ENCODE measurements around the gene SLC9A8.

SLC9A8 gene

GRCh38 chr20:49907405-49908257 lies 95.0 kb downstream of the SLC9A8 start:
- Histone ChIP-seq H3K4me3 (replicated peaks; ENCODE audit: insufficient read depth, low read length) (no peak overlapping the region), H3K27ac (replicated peaks) (no peak overlapping the region), H3K27me3 (ENCODE audit: insufficient read depth, poor library complexity, severe bottlenecking) (no peaks in the 10 kb centered on the region)
- DNase-seq (ENCODE audit: low read depth in 1 of 2, low spot score in 1 of 2): no peak
- no peak for TF ChIP-seq GABPA (IDR thresholded peaks at IDR 0.05; ENCODE audit: low read depth)
- TF ChIP-seq REST (IDR thresholded peaks at IDR 0.05; ENCODE audit: insufficient replicate concordance, low read depth): no peak
- TF ChIP-seq SPI1 (IDR thresholded peaks at IDR 0.05; ENCODE audit: borderline replicate concordance, low read depth): no peak
- TF ChIP-seq CTCF (IDR thresholded peaks at IDR 0.05; ENCODE audit: insufficient read depth, low read length): no peak
- TF ChIP-seq POLR2AphosphoS5 (IDR thresholded peaks at IDR 0.05; ENCODE audit: low read depth): no peak

- DNase-seq (ENCODE audit: low read depth in 1 of 2, low spot score in 1 of 2): no peak
- TF ChIP-seq GABPA (IDR thresholded peaks at IDR 0.05; ENCODE audit: low read depth) (no peak), POLR2AphosphoS5 (IDR thresholded peaks at IDR 0.05; ENCODE audit: low read depth) (no peak), SPI1 (IDR thresholded peaks at IDR 0.05; ENCODE audit: borderline replicate concordance, low read depth) (no peak), REST (IDR thresholded peaks at IDR 0.05; ENCODE audit: insufficient replicate concordance, low read depth) (no peak), CTCF (IDR thresholded peaks at IDR 0.05; ENCODE audit: insufficient read depth, low read length) (no peak)
- no peak overlapping the region for H3K27ac ChIP-seq (replicated peaks)
- no peaks in the 10 kb centered on the region for H3K27me3 ChIP-seq (ENCODE audit: insufficient read depth, poor library complexity, severe bottlenecking)
- H3K4me3 ChIP-seq (replicated peaks; ENCODE audit: insufficient read depth, low read length): no peak overlapping the region
Observed at GRCh38 chr20:49908258-49908565, 95.6 kb downstream of the SLC9A8 start.

- H3K27ac ChIP-seq (replicated peaks): no peak overlapping the region
- H3K4me3 ChIP-seq (replicated peaks; ENCODE audit: insufficient read depth, low read length): no peak overlapping the region
- TF ChIP-seq SPI1 (IDR thresholded peaks at IDR 0.05; ENCODE audit: borderline replicate concordance, low read depth) (no peak), GABPA (IDR thresholded peaks at IDR 0.05; ENCODE audit: low read depth) (no peak), CTCF (IDR thresholded peaks at IDR 0.05; ENCODE audit: insufficient read depth, low read length) (no peak), POLR2AphosphoS5 (IDR thresholded peaks at IDR 0.05; ENCODE audit: low read depth) (no peak), REST (IDR thresholded peaks at IDR 0.05; ENCODE audit: insufficient replicate concordance, low read depth) (no peak)
- no peaks in the 10 kb centered on the region for H3K27me3 ChIP-seq (ENCODE audit: insufficient read depth, poor library complexity, severe bottlenecking)
- no peak for DNase-seq (ENCODE audit: low read depth in 1 of 2, low spot score in 1 of 2)
Observed at GRCh38 chr20:49909499-49910339, 97.1 kb downstream of the SLC9A8 start.

Data from HL-60 (cell line).